Measurements from ENCODE around the gene SLFN12L. TPM values are rescaled to one million over a fixed set of nuclear protein-coding genes. Genes with fewer than 3 reads are reported as not detected.
A peak's percentile ranks its signal among the peaks of the same experiment; 100 is the strongest.
"Not testable (repeated sequence)": the region's sequence is repeated elsewhere in the genome, so short reads cannot be mapped to it uniquely, and the experiment has no call there.

The SLFN12L gene
- total RNA-seq, 2 donors from 2014 or later: 1.0 to 1.3 TPM

DNA sequence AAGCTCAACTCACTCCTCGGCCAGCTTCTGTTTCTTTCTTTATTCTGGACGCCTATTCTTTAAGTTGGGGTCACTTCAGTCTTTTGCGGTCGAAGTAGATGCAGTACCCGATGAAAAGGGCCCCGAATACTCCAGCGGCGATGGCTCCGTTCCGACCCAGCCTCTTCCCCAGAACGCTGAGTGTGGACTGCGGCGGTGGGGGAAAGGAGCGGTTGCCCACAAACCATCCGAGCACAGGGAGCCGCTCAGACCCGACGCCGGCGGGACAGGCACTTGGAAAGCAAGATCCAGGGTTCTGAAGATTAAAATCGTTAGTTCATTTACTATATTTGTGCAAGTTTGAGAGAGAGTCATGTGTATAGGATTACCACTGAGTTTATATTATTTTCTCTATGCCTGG, 22.5 kb downstream of the SLFN12L start:
- DNase-seq (no peak), ATAC-seq (no peak)
- intact Hi-C loops (cut with DNase I): no loop called here

DNA sequence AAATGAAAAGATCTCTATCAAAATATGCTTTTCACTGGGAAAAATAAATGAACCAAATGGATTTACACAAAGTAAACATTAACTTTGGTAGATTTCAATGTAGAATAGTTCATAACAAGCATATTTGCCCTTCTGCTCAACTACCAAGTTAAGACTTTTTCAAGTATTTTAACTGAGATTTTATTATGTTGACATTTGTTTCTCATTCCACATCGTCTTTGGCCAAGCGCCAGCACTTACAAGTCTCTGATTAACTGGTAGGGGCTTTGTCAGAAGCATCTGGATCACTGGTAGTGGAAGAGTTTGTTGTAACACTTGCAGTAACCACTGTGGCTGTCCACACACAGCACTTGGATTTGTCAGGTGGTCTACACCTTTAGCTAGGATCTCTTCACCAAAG, 22.9 kb downstream of the SLFN12L start:
- ATAC-seq (no peak), DNase-seq (no peak)
- intact Hi-C loops (cut with DNase I): no loop called here

- intact Hi-C loops (cut with DNase I): no loop called here
- ATAC-seq (no peak), DNase-seq (no peak)
Measured at GRCh38 chr17:35510052-35510451, 27.4 kb downstream of the SLFN12L start.

GRCh38 chr17:35507714-35508113, 29.8 kb downstream of the SLFN12L start:
- DNase-seq; intact Hi-C loops (cut with DNase I); ATAC-seq: not testable (repeated sequence)

DNA sequence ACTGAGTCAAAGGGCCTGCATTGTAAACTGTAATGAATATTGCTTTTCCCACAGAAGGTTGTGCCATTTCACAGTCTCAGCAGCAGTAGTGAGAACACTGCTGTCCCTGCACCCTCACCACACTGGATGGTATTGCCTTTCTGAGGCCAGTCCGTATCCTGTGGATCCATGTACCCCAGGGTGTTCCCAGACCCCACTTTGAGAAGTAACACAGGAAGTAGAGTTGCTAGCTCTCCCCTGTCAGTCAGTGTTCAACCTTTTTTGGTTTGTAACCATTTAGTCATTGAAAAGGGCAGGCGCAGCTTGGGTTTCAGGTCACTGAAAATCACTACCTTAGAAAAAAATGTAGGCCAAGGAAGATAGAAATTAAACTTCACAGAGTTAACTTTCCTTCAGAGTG, 37.9 kb downstream of the SLFN12L start:
- intact Hi-C loops (cut with DNase I): no loop called here
- ATAC-seq (no peak), DNase-seq (no peak)

- no peak for ATAC-seq
- intact Hi-C loops (cut with DNase I): no loop called here
- no peak for DNase-seq
Measured at GRCh38 chr17:35498448-35499178, 38.9 kb downstream of the SLFN12L start.

DNA sequence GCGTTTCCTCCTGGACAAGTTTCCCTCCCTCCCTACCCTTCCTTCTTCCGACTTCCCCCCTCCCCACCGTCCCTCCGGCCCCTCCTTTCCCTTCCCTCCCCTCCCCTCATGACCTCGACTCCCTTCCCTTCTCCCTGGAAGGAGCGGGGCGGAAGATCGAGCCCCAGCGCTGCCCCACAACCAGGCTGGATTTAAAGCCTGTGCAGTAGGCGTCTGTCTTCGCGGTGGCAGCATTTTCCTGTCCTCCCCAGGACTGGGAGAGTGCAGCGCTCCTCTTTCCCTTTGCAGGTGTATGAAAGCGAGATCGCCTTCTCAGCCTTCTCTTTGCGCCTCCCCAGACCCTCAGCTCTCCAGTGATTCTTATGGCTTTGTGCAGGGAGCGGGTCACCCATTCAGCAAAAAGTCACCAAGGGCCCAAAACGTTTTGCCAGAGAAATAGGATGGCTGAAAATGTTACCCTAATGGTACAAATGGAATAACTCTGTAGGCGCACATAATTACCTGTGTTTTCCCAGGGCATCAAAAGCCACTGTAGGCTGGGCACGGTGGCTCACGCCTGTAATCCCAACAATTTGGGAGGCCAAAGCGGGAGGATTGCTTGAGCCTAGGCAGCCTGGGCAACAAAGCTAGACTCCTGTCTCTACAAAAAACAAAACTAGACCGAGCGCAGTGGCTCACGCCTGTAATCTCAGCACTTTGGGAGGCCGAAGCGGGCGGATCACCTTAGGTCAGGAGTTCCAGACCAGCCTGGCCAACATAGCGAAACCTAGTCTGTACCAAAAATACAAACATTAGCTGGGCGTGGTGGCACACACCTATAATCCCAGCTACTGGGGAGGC, 40.8 kb downstream of the SLFN12L start:
- ATAC-seq (no peak), DNase-seq (no peak)
- intact Hi-C loops (cut with DNase I): no loop called here

GRCh38 chr17:35493040-35493439, 44.4 kb downstream of the SLFN12L start:
- ATAC-seq: no peak
- intact Hi-C loops (cut with DNase I): no loop called here
- DNase-seq: no peak

- DNase-seq (no peak), ATAC-seq (no peak)
- intact Hi-C loops (cut with DNase I): no loop called here
Measured at GRCh38 chr17:35491417-35491816, 46.1 kb downstream of the SLFN12L start.

GRCh38 chr17:35489944-35490343, 47.5 kb downstream of the SLFN12L start:
- DNase-seq (no peak), ATAC-seq (no peak)
- intact Hi-C loops (cut with DNase I): no loop called here

DNA sequence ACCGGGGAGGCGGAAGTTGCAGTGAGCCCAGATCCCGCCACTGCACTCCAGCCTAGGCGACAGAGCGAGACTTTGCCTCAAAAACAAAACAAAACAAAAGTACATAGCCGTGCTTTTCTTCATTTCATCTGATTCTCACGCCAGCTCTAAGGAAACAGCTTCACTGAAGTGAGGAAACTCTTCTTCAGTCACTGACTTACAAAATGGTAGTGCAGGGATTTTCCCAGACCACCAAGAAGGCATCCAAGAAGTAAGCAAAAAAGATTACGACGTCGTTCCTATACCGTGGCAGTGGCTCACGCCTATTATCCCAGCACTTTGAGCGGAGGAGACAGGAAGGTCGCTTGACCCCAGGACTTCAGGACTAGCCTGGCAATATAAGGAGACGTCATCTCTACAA, 48.5 kb downstream of the SLFN12L start:
- intact Hi-C loops (cut with DNase I): no loop called here
- DNase-seq (no peak), ATAC-seq (no peak)

GRCh38 chr17:35486920-35487732, 50.4 kb downstream of the SLFN12L start:
- peak; percentile 85 to 86 for ATAC-seq
- intact Hi-C loops (cut with DNase I): no loop called here
- DNase-seq: peak; percentile 71

GRCh38 chr17:35479271-35479670, 58.2 kb downstream of the SLFN12L start:
- no peak for ATAC-seq
- intact Hi-C loops (cut with DNase I): no loop called here
- no peak for DNase-seq

- intact Hi-C loops (cut with DNase I): no loop called here
- ATAC-seq (no peak), DNase-seq (no peak)
Measured at GRCh38 chr17:35477248-35477647, 60.2 kb downstream of the SLFN12L start.

GRCh38 chr17:35476283-35476820, 61.1 kb downstream of the SLFN12L start:
- intact Hi-C loops (cut with DNase I): no loop called here
- DNase-seq: no peak
- no peak for ATAC-seq

GRCh38 chr17:35468475-35468874, 69.0 kb downstream of the SLFN12L start:
- DNase-seq (no peak), ATAC-seq (no peak)
- intact Hi-C loops (cut with DNase I): no loop called here

GRCh38 chr17:35467824-35468223, 69.7 kb downstream of the SLFN12L start:
- intact Hi-C loops (cut with DNase I): no loop called here
- ATAC-seq: no peak
- no peak for DNase-seq

DNA sequence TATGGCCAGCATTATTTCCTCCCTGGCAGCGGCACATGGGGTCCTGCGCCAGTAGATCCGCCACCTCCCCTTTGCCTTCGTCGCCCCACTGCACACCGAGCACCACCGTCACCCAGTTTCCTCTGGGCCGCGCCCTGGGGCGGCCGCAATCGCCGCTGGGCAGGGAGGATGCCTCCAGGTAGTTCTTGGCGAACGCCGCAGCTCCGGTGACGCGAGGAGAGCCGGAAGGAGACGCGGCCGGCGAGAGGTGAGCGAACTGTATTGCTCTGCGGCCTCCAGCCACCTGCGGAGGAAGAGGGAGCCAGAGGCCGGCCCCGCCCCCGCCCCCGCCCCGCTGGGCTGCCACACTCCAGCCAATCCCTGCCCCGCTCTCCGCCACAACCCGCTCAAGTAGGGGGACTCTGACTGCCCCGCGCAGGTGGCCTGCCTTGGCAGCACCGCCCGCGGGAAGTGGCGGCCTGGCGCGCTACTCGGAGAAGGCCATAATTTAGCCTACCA, 77.1 kb downstream of the SLFN12L start:
- peak; percentile 45 for DNase-seq
- intact Hi-C loops (cut with DNase I): no loop called here
- ATAC-seq: peak; percentile 72 to 74

DNA sequence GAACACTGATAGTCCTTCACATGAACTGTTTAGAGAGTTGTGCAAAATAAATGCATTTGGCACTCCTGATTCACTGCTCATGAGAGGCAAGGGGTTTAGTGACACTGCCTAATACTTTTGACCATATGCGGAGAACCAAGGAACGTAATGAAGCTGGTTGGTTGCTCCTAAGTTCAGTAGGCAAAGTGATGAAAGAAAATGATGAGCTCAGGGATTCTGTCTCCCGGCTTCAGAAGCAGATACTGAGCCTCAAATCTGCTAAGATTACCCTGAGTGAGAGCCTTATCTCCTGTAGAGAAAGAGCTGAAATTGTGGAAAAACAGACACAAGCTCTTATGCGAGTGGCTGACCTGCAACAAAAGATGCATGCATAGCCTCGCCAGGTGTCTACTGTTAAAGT, 83.4 kb downstream of the SLFN12L start:
- DNase-seq; intact Hi-C loops (cut with DNase I); ATAC-seq: not testable (repeated sequence)

All from left cardiac atrium (tissue), 4 donors.